Left lung (tissue), 10 donors: ENCODE results near the gene HIF1AN. TPM values are rescaled to one million over a fixed set of nuclear protein-coding genes. Genes with fewer than 3 reads are reported as not detected.
A peak's percentile ranks its signal among the peaks of the same experiment; 100 is the strongest.

ENCODE experiments used
- ATAC-seq: fragments of 200-7000 bp; cut with Tn5 transposase; one replicate; pipeline ENCODE4 v1.9.1; 2020; ENCODE audit warnings: moderate library complexity
- DNase-seq, 4 donors: peaks; one replicate each; pipeline ENCODE4 v3.0.0-alpha.2; 2013 to 2020
- H3K27ac ChIP-seq, 2 donors: fragments of 200-600 bp; sonication (generic) in 1 of 2; one replicate each; pipeline versions ENCODE4 v1.5.0 to v1.8.0; 2020 to 2021
- H3K27me3 ChIP-seq, 2 donors: fragments of 200-600 bp; sonication (generic) in 1 of 2; one replicate each; pipeline versions ENCODE4 v1.5.0 to v1.8.0; 2020 to 2021
- H3K36me3 ChIP-seq, 2 donors: fragments of 200-600 bp; sonication (generic) in 1 of 2; one replicate each; pipeline versions ENCODE4 v1.5.0 to v1.8.0; 2020 to 2021
- H3K4me1 ChIP-seq, 2 donors: fragments of 200-600 bp; one replicate each; pipeline ENCODE4 v1.8.0; 2021
- H3K4me3 ChIP-seq, 2 donors: fragments of 200-600 bp; sonication (generic) in 1 of 2; one replicate each; pipeline versions ENCODE4 v1.5.0 to v1.8.0; 2020 to 2021; ENCODE audit warnings: mild to moderate bottlenecking in 1 of 2
- H3K9me3 ChIP-seq, 2 donors: fragments of 200-600 bp; sonication (generic) in 1 of 2; one replicate each; pipeline versions ENCODE4 v1.5.0 to v1.8.0; 2020 to 2021
- CTCF ChIP-seq, 2 donors: fragments of 200-600 bp; sonication (generic) in 1 of 2; IDR thresholded peaks; one replicate each; pipeline versions ENCODE4 v1.5.0 to v1.8.0; 2021; ENCODE audit warnings: antibody characterized with exemption in 2 of 2
- intact Hi-C, 2 donors: fragments of 100-400 bp; cut with DNase I; formaldehyde crosslinking; loops; one replicate each; pipeline versions ENCODE4 v1.11.2 to v1.14.2; 2022
- polyA plus RNA-seq, 6 donors: library from polyadenylated mRNA; unstranded; fragments of 120-200 nt; gene quantifications; one replicate each; pipeline ENCODE4 v1.2.1, GENCODE V29; 2013; ENCODE audit not compliant: insufficient read length in 6 of 6
- total RNA-seq, 2 donors: library from RNA; stranded (reverse); fragmentation: NEBNext Ultra II Directional; extraction: Animal tissue kit (Norgen Biotek cat#: 25700); gene quantifications; one replicate each; pipeline ENCODE4 v1.2.1, GENCODE V29; 2021
- donor health status: DM: no; HTN: yes; CAD: no.
- donor health status: DM: no; HTN: no; CAD: no.

The HIF1AN gene
- total and polyA plus RNA-seq, 8 donors, result 35.7 to 41.5 (median 37.9) TPM

DNA sequence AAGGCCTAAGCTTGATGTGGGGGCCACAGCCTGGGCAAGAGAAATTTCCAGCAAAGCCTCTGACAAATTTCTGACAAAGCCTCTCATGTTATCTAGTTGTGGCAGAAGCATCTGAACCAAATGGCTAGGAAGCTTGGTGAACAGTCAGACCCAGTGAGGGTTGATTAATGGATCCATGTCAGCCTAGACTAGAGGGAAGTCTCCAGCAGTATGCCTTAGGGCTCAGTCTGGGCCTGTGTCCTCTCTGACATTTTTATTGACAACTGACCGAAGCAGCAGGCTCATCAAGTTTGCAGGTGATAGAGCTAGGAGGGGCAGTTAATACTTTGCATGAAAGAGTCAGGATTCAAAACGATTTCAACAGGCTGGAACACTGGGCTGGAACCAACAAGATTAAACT is 25.3 kb downstream of the HIF1AN start:
- Histone ChIP-seq H3K27me3 (peaks cover 18 to 45% of the 10 kb centered on the region in 2 donors), H3K4me1 (peaks cover 5 to 12% of the 10 kb centered on the region in 2 donors), H3K36me3 (peaks cover 0 to 15% of the 10 kb centered on the region in 2 donors), H3K9me3 (no peaks in the 10 kb centered on the region), H3K27ac (no peak overlapping the region), H3K4me3 (no peak overlapping the region)
- intact Hi-C loops, result loop anchor here in 1 of 2 donors (10.0 kb wide), 1 partner anchor 314 kb away; no protein-coding TSS in a partner anchor
- ATAC-seq (no peak), DNase-seq (no peak)
- TF ChIP-seq CTCF (IDR thresholded peaks at IDR 0.05), result no peak

GRCh38 chr10:100562008-100562672 is 26.4 kb downstream of the HIF1AN start:
- Histone ChIP-seq H3K27ac (no peak overlapping the region), H3K27me3 (peaks cover 18 to 57% of the 10 kb centered on the region in 2 donors), H3K4me3 (no peak overlapping the region), H3K36me3 (peaks cover 0 to 8% of the 10 kb centered on the region in 2 donors), H3K4me1 (peaks cover 5 to 12% of the 10 kb centered on the region in 2 donors), H3K9me3 (no peaks in the 10 kb centered on the region)
- ATAC-seq (peak; percentile 96), DNase-seq (peak; percentile 59 to 90 (median 72))
- TF ChIP-seq CTCF (IDR thresholded peaks at IDR 0.05), result peak; percentile 67 to 72
- intact Hi-C loops, result loop anchor here in 1 of 2 donors (10.0 kb wide), 1 partner anchor 313 kb away; no protein-coding TSS in a partner anchor

- H3K4me1 ChIP-seq, result peaks cover 5 to 12% of the 10 kb centered on the region in 2 donors
- H3K4me3 ChIP-seq, result no peak overlapping the region
- intact Hi-C loops, result loop anchor here in 1 of 2 donors (10.0 kb wide), 1 partner anchor 309 kb away; no protein-coding TSS in a partner anchor
- no peak for TF ChIP-seq CTCF (IDR thresholded peaks at IDR 0.05)
- DNase-seq, result no peak
- peaks cover 40 to 88% of the 10 kb centered on the region in 2 donors for H3K27me3 ChIP-seq
- no peak overlapping the region for H3K27ac ChIP-seq
- ATAC-seq, result no peak
- H3K9me3 ChIP-seq, result no peaks in the 10 kb centered on the region
- H3K36me3 ChIP-seq, result no peaks in the 10 kb centered on the region
These were observed 29.7 kb downstream of the HIF1AN start for GRCh38 chr10:100565206-100565985.

GRCh38 chr10:100566561-100566960 is 30.8 kb downstream of the HIF1AN start:
- H3K4me3 ChIP-seq, result no peak overlapping the region
- H3K9me3 ChIP-seq, result no peaks in the 10 kb centered on the region
- H3K4me1 ChIP-seq, result peaks cover 5 to 12% of the 10 kb centered on the region in 2 donors
- no peak overlapping the region for H3K27ac ChIP-seq
- no peaks in the 10 kb centered on the region for H3K36me3 ChIP-seq
- DNase-seq (no peak), ATAC-seq (no peak)
- peaks cover 40 to 97% of the 10 kb centered on the region in 2 donors for H3K27me3 ChIP-seq
- intact Hi-C loops, result loop anchor here in 1 of 2 donors (10.0 kb wide), 1 partner anchor 308 kb away; no protein-coding TSS in a partner anchor
- no peak for TF ChIP-seq CTCF (IDR thresholded peaks at IDR 0.05)

DNA sequence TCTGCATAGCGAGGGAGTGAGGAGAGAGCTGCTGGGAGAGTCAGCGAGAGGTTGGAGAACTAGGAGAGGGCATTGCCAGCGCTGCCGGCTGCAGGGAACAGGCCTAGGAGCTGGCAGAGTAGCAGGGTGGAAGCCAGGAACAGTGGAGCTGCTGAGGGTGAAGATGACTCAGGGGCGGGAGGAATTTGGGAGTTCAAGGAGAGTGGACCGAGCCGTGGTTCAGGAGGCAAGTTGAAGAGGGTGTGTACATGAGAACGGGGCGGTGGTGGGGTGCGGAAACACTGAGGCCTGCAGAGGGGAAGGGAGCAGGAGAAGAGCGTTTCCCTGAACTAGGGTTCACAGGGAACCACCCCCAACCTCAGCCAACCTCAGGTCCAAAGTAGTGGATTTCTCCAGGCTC is 31.5 kb downstream of the HIF1AN start:
- no peak for ATAC-seq
- Histone ChIP-seq H3K9me3 (no peaks in the 10 kb centered on the region), H3K4me1 (peaks cover 4 to 5% of the 10 kb centered on the region in 2 donors), H3K4me3 (no peak overlapping the region), H3K27me3 (peaks cover 33 to 97% of the 10 kb centered on the region in 2 donors), H3K36me3 (no peaks in the 10 kb centered on the region), H3K27ac (no peak overlapping the region)
- TF ChIP-seq CTCF (IDR thresholded peaks at IDR 0.05), result no peak
- no peak for DNase-seq
- intact Hi-C loops, result loop anchor here in 1 of 2 donors (10.0 kb wide), 1 partner anchor 308 kb away; no protein-coding TSS in a partner anchor
